ENCODE measurements around the gene ZNF90. TPM values are rescaled to one million over a fixed set of nuclear protein-coding genes. Genes with fewer than 3 reads are reported as not detected.

ZNF90 gene
- total and polyA plus RNA-seq, 5 donors from 2014 or later, result 0.54 to 3.3 (median 1.6) TPM

Other genes with a start within 250 kb of the ZNF90 start
- gene ZNF253, start 212.1 kb upstream of the ZNF90 start, total RNA-seq, result 5.0 TPM
- 10 to 100 TPM in 2 of 4 donors, 1 to 10 TPM in 2; 5.8 to 17.0 (median 11.7) TPM for gene ZNF253, start 212.1 kb upstream of the ZNF90 start, polyA plus RNA-seq
- gene ZNF93, start 177.1 kb upstream of the ZNF90 start, total RNA-seq, result 5.6 TPM
- gene ZNF93, start 177.1 kb upstream of the ZNF90 start, polyA plus RNA-seq, result 10 to 100 TPM in 3 of 4 donors, 1 to 10 TPM in 1; 6.5 to 14.6 (median 10.7) TPM
- 10.2 TPM for gene ZNF682, start 38.5 kb upstream of the ZNF90 start, total RNA-seq
- 10 to 100 TPM in 1 of 4 donors, 1 to 10 TPM in 3; 3.8 to 10.8 (median 5.2) TPM for gene ZNF682, start 38.5 kb upstream of the ZNF90 start, polyA plus RNA-seq
- gene ZNF486, start 89.2 kb downstream of the ZNF90 start, total RNA-seq, result 3.7 TPM
- gene ZNF486, start 89.2 kb downstream of the ZNF90 start, polyA plus RNA-seq, result 1 to 10 TPM; 1.9 to 6.4 (median 3.4) TPM

All from CD4-positive, CD25-positive, alpha-beta regulatory T cell (primary cell).